Colonic mucosa (tissue), 4 donors: ENCODE results near the gene RALY. TPM values are rescaled to one million over a fixed set of nuclear protein-coding genes. Genes with fewer than 3 reads are reported as not detected.

ENCODE experiments used
- DNase-seq: peaks from one replicate; pipeline ENCODE4 v3.0.0-alpha.2; 2020
- H3K27ac ChIP-seq: fragments of 200-600 bp; one replicate; pipeline ENCODE4 v1.8.0; 2021
- H3K27me3 ChIP-seq: fragments of 200-600 bp; one replicate; pipeline ENCODE4 v1.8.0; 2021
- H3K36me3 ChIP-seq: fragments of 200-600 bp; one replicate; pipeline ENCODE4 v1.8.0; 2021
- H3K4me1 ChIP-seq: fragments of 200-600 bp; one replicate; pipeline ENCODE4 v1.8.0; 2021; ENCODE audit warnings: mild to moderate bottlenecking
- H3K4me3 ChIP-seq: fragments of 200-600 bp; one replicate; pipeline ENCODE4 v1.8.0; 2021
- H3K9ac ChIP-seq, 2 donors: one replicate each; pipeline ENCODE4 v1.7.0; 2013; ENCODE audit warnings: control low read depth in 2 of 2, low read depth in 2 of 2, low read length in 2 of 2
- H3K9me3 ChIP-seq: fragments of 200-600 bp; one replicate; pipeline ENCODE4 v1.8.0; 2021
- intact Hi-C: fragments of 100-400 bp; cut with DNase I; formaldehyde crosslinking; loops from one replicate; pipeline ENCODE4 v1.14.1; 2022
- total RNA-seq, 2 donors: library from RNA; stranded (reverse); fragmentation: NEBNext Ultra II Directional in 1 of 2; extraction: Animal tissue kit (Norgen Biotek cat#: 25700) in 1 of 2; gene quantifications; one replicate each; pipeline ENCODE4 v1.2.1, GENCODE V29; 2021
- TF ChIP-seq, protein P1 (sequence below): fragments of 200-600 bp; IDR thresholded peaks from one replicate; pipeline ENCODE4 v1.8.0; 2022; ENCODE audit warnings: antibody characterized with exemption, mild to moderate bottlenecking
- donor health status: healthy.
- donor health status: DM: no; HTN: no; CAD: no.
- donor health status: DM: no; HTN: no; CAD: no.

RALY gene
- total RNA-seq, 2 donors from 2014 or later, result 196 to 212 TPM

DNA sequence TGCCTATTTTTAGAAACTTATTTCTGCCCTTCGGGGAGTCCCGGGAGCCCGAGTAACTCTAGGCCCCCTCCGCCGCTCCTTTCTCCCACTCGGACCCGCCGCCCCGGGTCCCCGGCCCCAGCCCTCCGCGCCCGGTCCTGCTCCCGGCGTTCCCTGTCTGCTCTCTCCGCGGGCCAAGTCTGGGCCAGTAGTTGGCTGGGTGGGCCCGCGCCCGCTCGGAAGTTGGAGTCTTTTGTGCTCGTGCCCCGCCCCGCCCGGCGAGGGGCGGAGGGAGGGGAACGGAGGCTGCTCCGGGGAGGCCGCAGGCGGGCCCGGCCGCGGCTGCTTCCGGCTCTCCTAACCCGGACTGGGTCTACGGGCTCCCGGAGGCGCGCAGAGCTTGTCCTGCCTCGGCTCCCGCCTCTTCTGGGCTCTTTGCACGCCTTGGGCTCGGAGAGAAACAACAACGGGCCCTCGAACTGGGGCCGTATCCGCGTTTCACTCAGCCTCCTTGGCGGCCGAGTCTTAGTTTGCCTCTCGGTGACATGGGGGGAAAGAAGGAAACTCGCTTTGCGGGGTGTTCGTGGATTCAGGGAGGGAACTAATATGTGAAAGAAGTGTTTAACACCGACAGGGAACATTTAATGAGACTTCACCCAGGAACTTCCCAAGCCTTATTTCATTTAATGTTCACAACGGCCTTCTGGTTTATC, 657 bp downstream of the RALY start:
- Histone ChIP-seq H3K4me1 (peaks cover 25% of the 10 kb centered on the region), H3K4me3 (peak overlapping the region; percentile 87), H3K27me3 (no peaks in the 10 kb centered on the region), H3K27ac (peak overlapping the region; percentile 99), H3K9me3 (no peaks in the 10 kb centered on the region), H3K9ac (peak overlapping the region; percentile 89 to 94), H3K36me3 (no peaks in the 10 kb centered on the region)
- DNase-seq, result peak; percentile 89
- intact Hi-C loops, result loop anchor here (10.0 kb wide), 1 partner anchor 70 kb away; no protein-coding TSS in a partner anchor
- TF ChIP-seq, protein P1, sequence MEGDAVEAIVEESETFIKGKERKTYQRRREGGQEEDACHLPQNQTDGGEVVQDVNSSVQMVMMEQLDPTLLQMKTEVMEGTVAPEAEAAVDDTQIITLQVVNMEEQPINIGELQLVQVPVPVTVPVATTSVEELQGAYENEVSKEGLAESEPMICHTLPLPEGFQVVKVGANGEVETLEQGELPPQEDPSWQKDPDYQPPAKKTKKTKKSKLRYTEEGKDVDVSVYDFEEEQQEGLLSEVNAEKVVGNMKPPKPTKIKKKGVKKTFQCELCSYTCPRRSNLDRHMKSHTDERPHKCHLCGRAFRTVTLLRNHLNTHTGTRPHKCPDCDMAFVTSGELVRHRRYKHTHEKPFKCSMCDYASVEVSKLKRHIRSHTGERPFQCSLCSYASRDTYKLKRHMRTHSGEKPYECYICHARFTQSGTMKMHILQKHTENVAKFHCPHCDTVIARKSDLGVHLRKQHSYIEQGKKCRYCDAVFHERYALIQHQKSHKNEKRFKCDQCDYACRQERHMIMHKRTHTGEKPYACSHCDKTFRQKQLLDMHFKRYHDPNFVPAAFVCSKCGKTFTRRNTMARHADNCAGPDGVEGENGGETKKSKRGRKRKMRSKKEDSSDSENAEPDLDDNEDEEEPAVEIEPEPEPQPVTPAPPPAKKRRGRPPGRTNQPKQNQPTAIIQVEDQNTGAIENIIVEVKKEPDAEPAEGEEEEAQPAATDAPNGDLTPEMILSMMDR, result no peak

DNA sequence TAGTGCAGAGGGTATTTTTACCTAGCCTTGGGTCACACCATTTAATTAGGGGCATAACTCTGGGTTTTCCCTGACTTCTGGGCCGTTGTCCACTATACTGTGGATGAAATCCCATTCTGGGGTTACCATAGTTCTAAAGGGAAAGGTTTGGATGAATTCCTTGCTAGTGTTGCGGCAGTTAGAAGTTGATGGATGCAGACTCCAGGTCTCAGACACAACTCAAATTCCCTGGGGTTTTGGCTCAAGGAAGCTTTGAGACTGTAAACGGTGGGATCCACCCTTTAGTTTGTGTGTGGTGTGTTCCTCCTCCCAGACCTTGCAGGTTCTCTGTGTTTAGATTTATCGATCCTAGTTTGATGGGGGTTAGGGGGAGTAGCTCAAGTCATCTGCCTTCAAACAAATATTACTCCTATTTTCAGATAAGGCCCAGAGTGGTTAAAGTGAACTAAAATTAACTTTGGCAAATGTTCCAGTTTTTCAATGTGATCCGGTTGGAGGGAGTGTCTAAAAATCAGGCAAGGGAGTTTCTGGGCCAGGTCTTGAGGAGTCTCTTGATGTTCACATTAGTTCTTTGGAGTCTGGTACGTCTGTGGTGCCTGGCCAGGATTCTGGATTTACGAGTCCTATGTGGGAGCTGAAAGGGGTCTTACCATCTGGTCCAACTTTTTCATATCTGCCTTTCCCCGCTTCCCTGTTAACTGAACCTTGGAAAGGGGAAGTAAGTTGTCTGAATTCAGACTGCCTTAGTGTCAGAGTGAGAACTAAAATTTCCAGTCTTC, 1.5 kb downstream of the RALY start:
- intact Hi-C loops, result loop anchor here (10.0 kb wide), 1 partner anchor 70 kb away; no protein-coding TSS in a partner anchor
- Histone ChIP-seq H3K4me1 (peaks cover 25% of the 10 kb centered on the region), H3K27me3 (no peaks in the 10 kb centered on the region), H3K36me3 (no peaks in the 10 kb centered on the region), H3K9me3 (no peaks in the 10 kb centered on the region), H3K9ac (peak overlapping the region; percentile 89 to 94), H3K27ac (peak overlapping the region; percentile 99), H3K4me3 (peak overlapping the region; percentile 87)
- TF ChIP-seq, protein P1, result no peak
- DNase-seq, result peak; percentile 39

DNA sequence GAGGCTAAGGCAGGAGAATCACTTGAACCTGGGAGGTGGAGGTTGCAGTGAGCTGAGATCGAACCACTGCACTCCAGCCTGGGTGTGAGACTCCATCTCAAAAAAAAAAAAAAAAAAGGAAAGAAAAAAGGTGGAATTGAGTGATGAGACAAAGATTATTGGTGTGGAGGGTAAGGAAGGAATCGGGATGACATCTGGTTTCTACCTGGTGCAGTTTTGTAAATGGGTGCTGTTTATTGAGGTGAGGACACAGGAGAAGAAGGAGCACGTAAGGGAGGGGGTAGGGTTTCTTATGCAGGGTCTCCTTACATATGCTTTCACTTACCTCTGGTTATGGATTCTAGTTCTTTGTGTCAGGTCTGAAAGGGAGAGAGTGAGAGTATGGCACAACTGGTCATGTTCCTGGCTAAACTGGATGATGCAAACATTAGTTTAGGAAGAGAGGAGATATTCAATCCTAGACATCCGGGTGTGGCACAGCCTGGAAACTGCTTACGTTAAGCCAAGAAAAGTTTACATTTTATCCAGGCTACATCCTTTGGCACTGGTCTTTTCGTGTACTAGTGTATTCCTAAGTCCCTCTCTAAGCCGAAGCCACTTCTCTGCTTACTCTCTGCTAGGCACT, 5.4 kb downstream of the RALY start:
- H3K36me3 ChIP-seq, result no peaks in the 10 kb centered on the region
- peaks cover 14% of the 10 kb centered on the region for H3K4me1 ChIP-seq
- no peaks in the 10 kb centered on the region for H3K9me3 ChIP-seq
- no peak overlapping the region for H3K9ac ChIP-seq
- DNase-seq, result no peak
- TF ChIP-seq, protein P1, result no peak
- no peaks in the 10 kb centered on the region for H3K27me3 ChIP-seq
- intact Hi-C loops, result loop anchor here (10.0 kb wide), 1 partner anchor 66 kb away; no protein-coding TSS in a partner anchor
- H3K4me3 ChIP-seq, result no peak overlapping the region
- H3K27ac ChIP-seq, result no peak overlapping the region

DNA sequence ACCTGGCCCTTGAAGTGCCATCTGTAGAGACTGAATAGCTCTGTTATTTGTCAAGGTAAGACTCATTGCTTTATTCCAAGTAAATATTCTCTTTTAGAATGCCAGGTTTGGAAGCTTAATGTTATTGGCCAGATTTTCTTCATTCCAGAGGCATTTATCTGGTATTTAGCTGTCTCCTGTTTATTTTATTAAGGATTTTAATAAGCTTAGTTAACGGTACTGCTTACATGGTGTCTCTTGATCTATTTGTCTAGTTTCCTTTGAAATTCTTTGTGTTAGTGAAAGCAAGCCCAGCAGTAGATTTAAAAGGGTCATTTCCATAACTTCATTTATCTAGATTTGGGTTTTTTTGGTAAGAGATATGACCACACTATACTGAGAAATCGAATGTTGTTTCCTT, 7.7 kb downstream of the RALY start:
- Histone ChIP-seq H3K4me1 (peaks cover 11% of the 10 kb centered on the region), H3K27ac (no peak overlapping the region), H3K9ac (no peak overlapping the region), H3K4me3 (no peak overlapping the region), H3K27me3 (no peaks in the 10 kb centered on the region), H3K36me3 (no peaks in the 10 kb centered on the region), H3K9me3 (no peaks in the 10 kb centered on the region)
- TF ChIP-seq, protein P1, result no peak
- no peak for DNase-seq
- intact Hi-C loops, result no loop called here

DNA sequence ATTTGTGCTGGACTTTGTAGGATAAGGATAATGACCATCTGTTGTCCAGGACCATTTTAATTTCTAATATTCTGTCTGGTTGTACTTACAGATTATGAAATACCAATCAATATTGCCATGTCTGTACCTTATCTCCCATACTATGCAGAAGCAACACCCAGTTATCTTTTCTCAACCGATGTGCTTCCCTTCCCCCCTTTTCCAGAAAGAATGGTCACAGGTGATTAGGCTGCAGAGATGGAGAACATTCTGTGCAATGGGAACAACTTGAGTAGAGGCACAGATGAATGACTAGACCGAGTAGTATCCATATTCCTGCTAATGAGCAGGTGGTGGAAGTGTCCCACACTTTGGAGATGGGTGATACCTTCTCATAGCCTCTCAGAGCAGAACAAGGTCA, 10.5 kb downstream of the RALY start:
- Histone ChIP-seq H3K9ac (no peak overlapping the region), H3K4me1 (peaks cover 13% of the 10 kb centered on the region), H3K27ac (no peak overlapping the region), H3K36me3 (no peaks in the 10 kb centered on the region), H3K9me3 (no peaks in the 10 kb centered on the region), H3K27me3 (no peaks in the 10 kb centered on the region), H3K4me3 (no peak overlapping the region)
- DNase-seq, result no peak
- TF ChIP-seq, protein P1, result no peak
- intact Hi-C loops, result no loop called here
